Measurements from ENCODE around the gene NPIPA3.
"Not testable (repeated sequence)": the region's sequence is repeated elsewhere in the genome, so short reads cannot be mapped to it uniquely, and the experiment has no call there.

Gene NPIPA3

GRCh38 chr16:14742273-14743128 is 39.3 kb downstream of the NPIPA3 start, which contains the start of gene NPIPA2:
Gene NPIPA2 (plus strand): TSS chr16:14742533. CDS start chr16:14748066, 5,533 bp downstream.
- not testable (repeated sequence) for DNase-seq (ENCODE audit: low read depth)

- DNase-seq (ENCODE audit: low read depth): not testable (repeated sequence)
These were observed 70.4 kb downstream of the NPIPA3 start for GRCh38 chr16:14773654-14774053.

- DNase-seq (ENCODE audit: low read depth): not testable (repeated sequence)
These were observed 72.4 kb downstream of the NPIPA3 start for GRCh38 chr16:14775624-14776023.
